ENCODE data around the gene MAGEB3. TPM values are rescaled to one million over a fixed set of nuclear protein-coding genes. Genes with fewer than 3 reads are reported as not detected.

Gene MAGEB3
- polyA plus RNA-seq, 1 donor (not counting 4 experiments of a cell fraction or from before 2014, with no cell fraction given): not detected

- Histone ChIP-seq H3K9ac (ENCODE audit: control insufficient read depth, extremely low read depth, insufficient read depth, low read length) (no peak overlapping the region), H3K4me3 (ENCODE audit: control insufficient read depth in 2 of 3, extremely low read depth in 1 of 3, insufficient read depth in 2 of 3, low read depth in 1 of 3, low read length in 3 of 3) (no peak overlapping the region), H3K79me2 (ENCODE audit: control insufficient read depth, insufficient read depth, low read length) (no peaks in the 10 kb centered on the region), H3K9me1 (ENCODE audit: control insufficient read depth, extremely low read depth, insufficient read depth, low read length) (no peaks in the 10 kb centered on the region), H3K27me3 (ENCODE audit: control insufficient read depth, extremely low read depth, insufficient read depth, low read length) (no peaks in the 10 kb centered on the region), H4K20me1 (ENCODE audit: control insufficient read depth, extremely low read depth, insufficient read depth, low read length) (no peaks in the 10 kb centered on the region), H3K9me3 (ENCODE audit: control insufficient read depth, low read depth, low read length) (no peaks in the 10 kb centered on the region), H3K4me2 (ENCODE audit: control insufficient read depth, extremely low read depth, insufficient read depth, low read depth, low read length) (no peak overlapping the region), H3K4me1 (ENCODE audit: control insufficient read depth, extremely low read depth, insufficient read depth, low read length) (peaks cover 5% of the 10 kb centered on the region), H3K27ac (ENCODE audit: control insufficient read depth, insufficient read depth, low read length) (peak overlapping the region; percentile 44), H2AFZ (ENCODE audit: control insufficient read depth, low read length) (no peak overlapping the region), H3K36me3 (ENCODE audit: control insufficient read depth in 2 of 2, extremely low read depth in 1 of 2, insufficient read depth in 2 of 2, low read length in 2 of 2) (no peaks in the 10 kb centered on the region)
- dilution Hi-C loops (cut with MboI; ENCODE audit: extremely low pct_ligation_motif_present, low sequenced_read_pairs): no loop called here
- FAIRE-seq (peak; percentile 58), DNase-seq (ENCODE audit: low read depth, low spot score) (peak; percentile 32)
- TF ChIP-seq EZH2 (IDR thresholded peaks at IDR 0.05; ENCODE audit: low read length): no peak
- no peak for TF ChIP-seq CTCF (optimal IDR thresholded peaks at IDR 0.05 in 1 of 3, IDR thresholded peaks at IDR 0.05 in 1 of 3, conservative IDR thresholded peaks at IDR 0.05 in 1 of 3; ENCODE audit: extremely low read depth in 1 of 3, insufficient read depth in 2 of 3, low read length in 3 of 3)
Observed at GRCh38 chrX:30283456-30284200, 53.2 kb downstream of the MAGEB3 start.

Other genes with a start within 250 kb of the MAGEB3 start
- not detected in 3 replicates for gene MAGEB2, start 15.1 kb upstream of the MAGEB3 start, polyA plus RNA-seq
- gene MAGEB4, start 11.3 kb downstream of the MAGEB3 start, polyA plus RNA-seq: not detected in 3 replicates
- gene MAGEB1, start 16.5 kb downstream of the MAGEB3 start, polyA plus RNA-seq: not detected in 3 replicates
- gene NR0B1, start 78.7 kb downstream of the MAGEB3 start, polyA plus RNA-seq: not detected in 3 replicates

All from keratinocyte (primary cell).